Myocyte (in vitro differentiated cells): Measurements from ENCODE around the gene IGF1R. TPM values are rescaled to one million over a fixed set of nuclear protein-coding genes. Genes with fewer than 3 reads are reported as not detected.
"Not testable (repeated sequence)": the region's sequence is repeated elsewhere in the genome, so short reads cannot be mapped to it uniquely, and the experiment has no call there.

Experiments used
- DNase-seq: peaks from one replicate; pipeline ENCODE4 v3.0.0-alpha.2; 2012; ENCODE audit warnings: low read depth
- polyA plus RNA-seq: library from polyadenylated mRNA; unstranded; fragments of >200 nt; gene quantifications from one replicate; pipeline ENCODE4 v1.2.1, GENCODE V29; 2012; ENCODE audit warnings: missing spikeins
- total RNA-seq: library from RNA; depleted of rRNA; stranded (reverse); fragments of >200 nt; gene quantifications from 2 replicates; pipeline ENCODE4 v1.2.3, GENCODE V29; 2014

Gene IGF1R
- total RNA-seq: 9.6 and 21.2 TPM in 2 replicates
- 38.7 TPM for polyA plus RNA-seq

GRCh38 chr15:98647774-98648653 is at the start of gene IGF1R:
IGF1R (plus strand) TSS chr15:98648539; CDS start chr15:98649582, 1,043 bp downstream.
- peak; percentile 90 for DNase-seq

- DNase-seq: no peak
Measured at GRCh38 chr15:98599909-98600691, 48.2 kb upstream of the IGF1R start.

- DNase-seq: no peak
Measured at GRCh38 chr15:98604983-98605382, 43.4 kb upstream of the IGF1R start.

GRCh38 chr15:98609144-98609852 is 39.0 kb upstream of the IGF1R start:
- peak; percentile 42 for DNase-seq

GRCh38 chr15:98610991-98611390 is 37.3 kb upstream of the IGF1R start:
- no peak for DNase-seq

GRCh38 chr15:98611808-98612207 is 36.5 kb upstream of the IGF1R start:
- no peak for DNase-seq

- DNase-seq: no peak
Measured at GRCh38 chr15:98612490-98613110, 35.7 kb upstream of the IGF1R start.

- DNase-seq: no peak
Measured at GRCh38 chr15:98614681-98615080, 33.7 kb upstream of the IGF1R start.

GRCh38 chr15:98616397-98616796 is 31.9 kb upstream of the IGF1R start:
- no peak for DNase-seq

- DNase-seq: no peak
Measured at GRCh38 chr15:98617328-98617980, 30.9 kb upstream of the IGF1R start.

- DNase-seq: not testable (repeated sequence)
Measured at GRCh38 chr15:98618576-98618975, 29.8 kb upstream of the IGF1R start.

GRCh38 chr15:98620020-98620419 is 28.3 kb upstream of the IGF1R start:
- DNase-seq: no peak

- DNase-seq: no peak
Measured at GRCh38 chr15:98621021-98621420, 27.3 kb upstream of the IGF1R start.

- DNase-seq: no peak
Measured at GRCh38 chr15:98625614-98626013, 22.7 kb upstream of the IGF1R start.

GRCh38 chr15:98626153-98626552 is 22.2 kb upstream of the IGF1R start:
- no peak for DNase-seq

- no peak for DNase-seq
Measured at GRCh38 chr15:98628216-98628615, 20.1 kb upstream of the IGF1R start.

GRCh38 chr15:98635848-98636247 is 12.5 kb upstream of the IGF1R start:
- no peak for DNase-seq

- DNase-seq: no peak
Measured at GRCh38 chr15:98643115-98643514, 5.2 kb upstream of the IGF1R start.

GRCh38 chr15:98646546-98647025 is 1.8 kb upstream of the IGF1R start:
- DNase-seq: no peak

- DNase-seq: peak; percentile 76
Measured at GRCh38 chr15:98647026-98647773, 1.1 kb upstream of the IGF1R start.
